ENCODE results near the gene BCAS3. TPM values are rescaled to one million over a fixed set of nuclear protein-coding genes. Genes with fewer than 3 reads are reported as not detected.

The BCAS3 gene
- total RNA-seq, 4 donors from 2014 or later: 21.7 to 42.2 (median 23.0) TPM

GRCh38 chr17:61318684-61319098 is 641.0 kb downstream of the BCAS3 start:
- TF ChIP-seq CTCF (IDR thresholded peaks at IDR 0.05; ENCODE audit: low read depth): no peak

- TF ChIP-seq CTCF (IDR thresholded peaks at IDR 0.05; ENCODE audit: low read depth): no peak
Observed at GRCh38 chr17:61321344-61321743, 643.7 kb downstream of the BCAS3 start.

GRCh38 chr17:61322325-61323002 is 644.8 kb downstream of the BCAS3 start:
- no peak for TF ChIP-seq CTCF (IDR thresholded peaks at IDR 0.05; ENCODE audit: low read depth)

- no peak for TF ChIP-seq CTCF (IDR thresholded peaks at IDR 0.05; ENCODE audit: low read depth)
Observed at GRCh38 chr17:61323003-61323908, 645.6 kb downstream of the BCAS3 start.

- no peak for TF ChIP-seq CTCF (IDR thresholded peaks at IDR 0.05; ENCODE audit: low read depth)
Observed at GRCh38 chr17:61323909-61324868, 646.5 kb downstream of the BCAS3 start.

- no peak for TF ChIP-seq CTCF (IDR thresholded peaks at IDR 0.05; ENCODE audit: low read depth)
Observed at GRCh38 chr17:61324950-61325349, 647.3 kb downstream of the BCAS3 start.
